Choroid plexus epithelial cell (primary cell): ENCODE data around the gene NAALAD2.
"Not testable (repeated sequence)": the region's sequence is repeated elsewhere in the genome, so short reads cannot be mapped to it uniquely, and the experiment has no call there.

ENCODE experiments used
- DNase-seq: peaks from one replicate; pipeline ENCODE4 v3.0.0-alpha.2; 2010; ENCODE audit warnings: low read depth
- H3K4me3 ChIP-seq: 2 replicates; pipeline ENCODE4 v1.5.1; 2011; ENCODE audit warnings: low read depth, mild to moderate bottlenecking, control low read depth, low read length, moderate library complexity
- CTCF ChIP-seq: conservative IDR thresholded peaks from 2 replicates; pipeline ENCODE4 v1.5.1; 2011; ENCODE audit warnings: low read depth, mild to moderate bottlenecking, control low read depth, inconsistent platforms, low read length, moderate library complexity

Gene NAALAD2

GRCh38 chr11:90124946-90125345 lies 9.5 kb upstream of the NAALAD2 start:
- no peak for TF ChIP-seq CTCF
- no peak overlapping the region for H3K4me3 ChIP-seq
- DNase-seq: no peak

DNA sequence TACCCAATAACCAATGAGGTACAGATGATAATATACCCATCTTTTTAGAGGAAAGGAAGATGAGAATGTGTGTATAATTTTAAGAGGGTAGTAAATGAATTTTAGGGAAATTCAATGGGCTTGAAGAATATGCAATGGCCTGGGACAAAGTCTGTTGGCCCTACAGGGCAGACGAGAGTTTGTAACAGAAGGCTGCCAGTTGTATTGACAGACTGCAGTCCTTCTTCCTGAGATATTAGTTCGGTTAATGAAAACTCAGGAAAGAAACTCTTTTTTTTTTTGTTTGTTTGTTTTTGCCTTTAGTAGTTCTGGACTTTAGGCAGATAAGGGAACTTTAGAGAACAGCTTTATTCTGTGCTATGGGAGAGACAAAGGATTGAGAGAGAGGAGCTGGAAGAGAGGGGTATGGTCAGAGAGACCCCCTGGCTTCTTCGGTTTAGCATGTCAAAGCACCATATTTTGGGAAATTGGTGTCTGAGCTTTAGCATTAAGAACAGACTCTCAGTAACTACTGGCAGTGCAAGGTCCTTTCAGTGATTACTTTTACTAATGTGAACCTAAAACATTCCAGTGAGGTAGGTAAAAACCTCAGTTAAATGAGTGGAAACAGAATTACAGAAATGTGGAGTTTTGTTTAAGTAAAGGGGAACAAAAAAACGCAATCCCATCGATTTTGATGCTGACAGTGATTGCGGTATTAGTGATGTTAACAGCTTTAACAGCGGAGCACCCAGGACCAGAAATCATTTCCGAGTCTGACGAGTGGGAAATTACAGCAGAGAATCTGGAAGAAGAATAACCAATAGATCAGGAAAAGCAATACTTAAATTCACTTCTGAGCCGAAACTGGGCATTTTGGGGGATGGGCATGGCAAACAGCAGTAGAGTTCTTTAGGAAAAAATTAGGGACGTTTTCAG lies 644 bp upstream of the NAALAD2 start:
- H3K4me3 ChIP-seq: peak overlapping the region; percentile 68

GRCh38 chr11:90135016-90135415 lies 553 bp downstream of the NAALAD2 start:
- TF ChIP-seq CTCF: no peak
- peak overlapping the region; percentile 68 for H3K4me3 ChIP-seq
- no peak for DNase-seq

More for the DNA sequence above, 644 bp upstream of the NAALAD2 start:
- no peak for DNase-seq
- TF ChIP-seq CTCF: no peak

DNA sequence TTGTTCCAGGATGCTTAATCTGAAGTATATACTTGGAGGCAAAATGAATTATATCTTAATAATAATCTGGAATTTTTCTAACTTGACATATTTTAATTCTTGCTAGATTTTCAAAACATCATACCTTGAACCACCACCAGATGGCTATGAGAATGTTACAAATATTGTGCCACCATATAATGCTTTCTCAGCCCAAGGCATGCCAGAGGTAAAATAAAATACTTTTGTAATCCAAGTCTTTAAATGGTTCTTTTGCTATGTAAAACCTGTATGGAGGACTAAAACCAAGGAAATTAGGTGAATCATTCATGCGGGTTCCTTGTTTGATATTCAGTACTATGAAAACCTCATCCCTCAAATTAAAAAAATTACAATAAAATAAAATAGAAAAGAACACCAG lies 14.4 kb downstream of the NAALAD2 start:
- DNase-seq: peak; percentile 30
- H3K4me3 ChIP-seq: no peak overlapping the region
- TF ChIP-seq CTCF: peak; percentile 32

GRCh38 chr11:90166982-90167573 lies 32.6 kb downstream of the NAALAD2 start:
- H3K4me3 ChIP-seq: not testable (repeated sequence)

DNA sequence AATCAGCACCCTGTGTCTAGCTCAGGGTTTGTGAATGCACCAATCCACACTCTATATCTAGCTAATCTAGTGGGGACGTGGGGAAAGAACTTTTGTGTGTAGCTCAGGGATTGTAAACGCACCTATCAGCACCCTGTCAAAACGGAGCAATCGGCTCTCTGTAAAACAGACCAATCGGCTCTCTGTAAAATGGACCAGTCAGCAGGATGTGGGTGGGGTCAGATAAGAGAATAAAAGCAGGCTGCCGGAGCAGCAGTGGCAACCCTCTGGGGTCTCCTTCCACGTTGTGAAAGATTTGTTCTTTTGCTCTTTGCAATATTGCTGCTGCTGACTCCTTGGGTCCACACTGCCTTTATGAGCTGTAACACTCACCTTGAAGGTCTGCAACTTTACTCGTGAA lies 33.2 kb downstream of the NAALAD2 start:
- H3K4me3 ChIP-seq, DNase-seq: not testable (repeated sequence)

More at GRCh38 chr11:90166982-90167573, 32.6 kb downstream of the NAALAD2 start:
- not testable (repeated sequence) for DNase-seq

GRCh38 chr11:90168571-90168970 lies 34.1 kb downstream of the NAALAD2 start:
- no peak overlapping the region for H3K4me3 ChIP-seq
- no peak for DNase-seq
- TF ChIP-seq CTCF: no peak

DNA sequence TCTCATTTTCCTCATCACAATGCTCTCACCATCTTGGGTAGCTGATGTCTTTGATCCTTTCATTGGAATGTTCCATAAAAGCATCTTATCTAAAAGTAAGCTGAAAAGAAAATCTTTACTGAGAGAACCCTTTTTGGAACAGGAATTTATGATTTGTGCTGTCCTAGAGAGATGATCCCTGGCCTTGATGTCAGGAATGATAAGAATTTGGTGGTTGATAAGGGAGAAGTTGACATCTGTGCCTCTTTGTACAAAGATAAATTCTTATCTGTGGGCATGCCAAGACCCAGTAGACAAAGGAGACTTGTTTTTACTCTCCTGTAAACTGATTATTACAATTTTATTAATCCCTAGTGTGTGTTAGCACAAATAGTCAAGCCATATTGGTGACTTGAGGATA lies 36.9 kb downstream of the NAALAD2 start:
- no peak for TF ChIP-seq CTCF
- no peak for DNase-seq
- no peak overlapping the region for H3K4me3 ChIP-seq
